ENCODE measurements around the gene EMID1. TPM values are rescaled to one million over a fixed set of nuclear protein-coding genes. Genes with fewer than 3 reads are reported as not detected.

EMID1 gene
- total RNA-seq, 1 experiment from 2014 or later: 5.4 TPM

- Mint-ChIP-seq H3K4me3 (no peak overlapping the region; a peak in 1 of 5 replicates), H3K4me1 (peaks cover 0 to 6% of the 10 kb centered on the region in 2 experiments; a peak in 3 of 4 replicates), H3K9me3 (peaks cover 2% of the 10 kb centered on the region in 2 experiments; a peak in 3 of 5 replicates), H3K27ac (peak overlapping the region in 1 of 3 experiments; percentile 0; a peak in 2 of 7 replicates), H3K27me3 (ENCODE audit: low read depth) (peaks cover 5% of the 10 kb centered on the region), H3K36me3 (ENCODE audit: insufficient read depth in 1 of 3, low read depth in 3 of 3) (peaks cover 0 to 3% (median 3%) of the 10 kb centered on the region in 3 experiments; a peak in 3 of 7 replicates)
- no peaks in the 10 kb centered on the region for H4K20me1 ChIP-seq (ENCODE audit: control insufficient read depth, insufficient read depth, insufficient read length)
- no peak overlapping the region for H3K27ac ChIP-seq (ENCODE audit: insufficient read length, low read depth, low read length)
- H3K9ac ChIP-seq (ENCODE audit: extremely low read depth, insufficient read length, low read length): no peak overlapping the region
- no peak overlapping the region for H3K56ac ChIP-seq (ENCODE audit: insufficient read length, low read depth, low read length)
- no peak overlapping the region for H2BK12ac ChIP-seq (ENCODE audit: insufficient read length, low read depth, low read length)
- no peak overlapping the region for H3K4ac ChIP-seq (ENCODE audit: low read depth, low read length)
- no peak overlapping the region for H2BK20ac ChIP-seq (ENCODE audit: low read depth, low read length, poor library complexity, severe bottlenecking)
- H2AFZ ChIP-seq (ENCODE audit: low read length): no peak overlapping the region
- H3K23me2 ChIP-seq (ENCODE audit: insufficient read length, low read depth, low read length, poor library complexity, severe bottlenecking): no peaks in the 10 kb centered on the region
- H3T11ph ChIP-seq (ENCODE audit: low read length): no peak overlapping the region
- no peak overlapping the region for H3K4me2 ChIP-seq (ENCODE audit: insufficient read depth, insufficient read length, low read length)
- H4K91ac ChIP-seq (ENCODE audit: insufficient read length, low read depth, low read length): no peak overlapping the region
- no peak overlapping the region for H4K8ac ChIP-seq (replicated peaks; ENCODE audit: insufficient read length, low read depth, low read length)
- no peak for DNase-seq
- H3K23ac ChIP-seq (ENCODE audit: insufficient read length, low read depth, low read length): no peak overlapping the region
- H3K14ac ChIP-seq (ENCODE audit: insufficient read depth, low read length): no peak overlapping the region; the same call in 1 of the 2 replicates
- no peaks in the 10 kb centered on the region for H3K79me1 ChIP-seq (ENCODE audit: insufficient read depth, low read depth, low read length, poor library complexity, severe bottlenecking)
- no peaks in the 10 kb centered on the region for H3K27me3 ChIP-seq (ENCODE audit: insufficient read depth, low read length)
- H2AK5ac ChIP-seq (ENCODE audit: insufficient read length, low read length): no peak overlapping the region
- no peaks in the 10 kb centered on the region for H3K4me1 ChIP-seq (ENCODE audit: insufficient read depth, low read length)
- H3K9me3 ChIP-seq (ENCODE audit: control insufficient read depth, low read depth, low read length): no peaks in the 10 kb centered on the region
- H4K5ac ChIP-seq (ENCODE audit: insufficient read length, low read depth, low read length): no peak overlapping the region
- WGBS (ENCODE audit: extremely low coverage, insufficient read length, low lambda C conversion rate): no CpG with 5 or more reads among the region's 10 CpGs
- H2BK5ac ChIP-seq (ENCODE audit: insufficient read length, low read length): no peak overlapping the region
- no peak overlapping the region for H2BK15ac ChIP-seq (ENCODE audit: low read depth, low read length)
- H3K18ac ChIP-seq (ENCODE audit: insufficient read length, low read depth, low read length): no peak overlapping the region
- no peaks in the 10 kb centered on the region for H3K79me2 ChIP-seq (ENCODE audit: insufficient read depth, low read length)
- TF ChIP-seq CTCF (conservative IDR thresholded peaks at IDR 0.05): no peak
- no peak overlapping the region for H2BK120ac ChIP-seq (ENCODE audit: low read depth, low read length, poor library complexity, severe bottlenecking)
These were observed 9.6 kb upstream of the EMID1 start for GRCh38 chr22:29195964-29196666.

Measured in H9 (cell line).